Measurements from ENCODE around the gene TEAD1. TPM values are rescaled to one million over a fixed set of nuclear protein-coding genes. Genes with fewer than 3 reads are reported as not detected.

Gene TEAD1
- polyA plus RNA-seq, 1 donor from 2014 or later, result 12.2 TPM

DNA sequence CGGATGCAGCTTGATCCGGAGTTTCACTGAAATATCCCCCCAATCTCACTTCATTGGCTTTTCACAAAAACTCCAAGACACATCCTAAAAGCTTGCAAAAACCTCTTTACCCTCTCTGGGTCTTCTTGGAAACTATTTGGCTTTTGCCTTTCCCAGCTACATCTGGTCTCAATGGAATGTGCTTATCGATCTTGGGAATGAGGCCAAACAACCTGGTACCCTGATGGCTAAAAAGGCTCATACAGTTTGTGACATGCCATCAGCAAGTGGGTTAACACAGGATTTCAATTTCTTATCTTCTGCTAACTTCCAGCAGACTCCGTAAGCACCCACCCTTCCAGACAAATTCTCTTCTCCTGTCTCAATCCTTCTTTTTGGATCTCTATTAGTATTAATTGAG is 45.9 kb upstream of the TEAD1 start:
- Histone ChIP-seq H3K36me3 (ENCODE audit: insufficient read depth, low read length) (no peaks in the 10 kb centered on the region), H3K27ac (ENCODE audit: low read length) (no peak overlapping the region), H3K27me3 (ENCODE audit: insufficient read depth, low read depth, low read length) (no peaks in the 10 kb centered on the region), H3F3A (ENCODE audit: insufficient read depth, low read length, poor library complexity, severe bottlenecking) (no peaks in the 10 kb centered on the region), H3K9ac (ENCODE audit: low read length) (no peak overlapping the region), H4K20me1 (ENCODE audit: insufficient read depth) (no peaks in the 10 kb centered on the region), H3K4me3 (ENCODE audit: low read length) (no peak overlapping the region), H2AFZ (ENCODE audit: low read depth, low read length) (no peak overlapping the region), H3K79me2 (replicated peaks; ENCODE audit: insufficient read depth, low read length) (no peaks in the 10 kb centered on the region), H3K9me3 (ENCODE audit: low read length) (no peaks in the 10 kb centered on the region), H3K9me2 (ENCODE audit: insufficient read depth, low read length) (no peaks in the 10 kb centered on the region), H3K4me2 (ENCODE audit: low read length) (no peak overlapping the region)
- TF ChIP-seq RAD21 (conservative IDR thresholded peaks at IDR 0.05) (no peak), MXI1 (conservative IDR thresholded peaks at IDR 0.05; ENCODE audit: poor library complexity, severe bottlenecking) (no peak), POLR2AphosphoS5 (IDR thresholded peaks at IDR 0.05) (no peak), REST (IDR thresholded peaks at IDR 0.05; ENCODE audit: borderline replicate concordance) (no peak), EZH2 (IDR thresholded peaks at IDR 0.05; ENCODE audit: borderline replicate concordance, insufficient read depth, low read length, poor library complexity, severe bottlenecking) (no peak), TAF1 (IDR thresholded peaks at IDR 0.05; ENCODE audit: low read depth) (no peak), EP300 (conservative IDR thresholded peaks at IDR 0.05; ENCODE audit: poor library complexity, severe bottlenecking) (no peak), SMC3 (conservative IDR thresholded peaks at IDR 0.05; ENCODE audit: poor library complexity) (no peak)
- TF ChIP-seq, protein P1, sequence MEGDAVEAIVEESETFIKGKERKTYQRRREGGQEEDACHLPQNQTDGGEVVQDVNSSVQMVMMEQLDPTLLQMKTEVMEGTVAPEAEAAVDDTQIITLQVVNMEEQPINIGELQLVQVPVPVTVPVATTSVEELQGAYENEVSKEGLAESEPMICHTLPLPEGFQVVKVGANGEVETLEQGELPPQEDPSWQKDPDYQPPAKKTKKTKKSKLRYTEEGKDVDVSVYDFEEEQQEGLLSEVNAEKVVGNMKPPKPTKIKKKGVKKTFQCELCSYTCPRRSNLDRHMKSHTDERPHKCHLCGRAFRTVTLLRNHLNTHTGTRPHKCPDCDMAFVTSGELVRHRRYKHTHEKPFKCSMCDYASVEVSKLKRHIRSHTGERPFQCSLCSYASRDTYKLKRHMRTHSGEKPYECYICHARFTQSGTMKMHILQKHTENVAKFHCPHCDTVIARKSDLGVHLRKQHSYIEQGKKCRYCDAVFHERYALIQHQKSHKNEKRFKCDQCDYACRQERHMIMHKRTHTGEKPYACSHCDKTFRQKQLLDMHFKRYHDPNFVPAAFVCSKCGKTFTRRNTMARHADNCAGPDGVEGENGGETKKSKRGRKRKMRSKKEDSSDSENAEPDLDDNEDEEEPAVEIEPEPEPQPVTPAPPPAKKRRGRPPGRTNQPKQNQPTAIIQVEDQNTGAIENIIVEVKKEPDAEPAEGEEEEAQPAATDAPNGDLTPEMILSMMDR (IDR thresholded peaks at IDR 0.05; ENCODE audit: poor library complexity, severe bottlenecking), result no peak

DNA sequence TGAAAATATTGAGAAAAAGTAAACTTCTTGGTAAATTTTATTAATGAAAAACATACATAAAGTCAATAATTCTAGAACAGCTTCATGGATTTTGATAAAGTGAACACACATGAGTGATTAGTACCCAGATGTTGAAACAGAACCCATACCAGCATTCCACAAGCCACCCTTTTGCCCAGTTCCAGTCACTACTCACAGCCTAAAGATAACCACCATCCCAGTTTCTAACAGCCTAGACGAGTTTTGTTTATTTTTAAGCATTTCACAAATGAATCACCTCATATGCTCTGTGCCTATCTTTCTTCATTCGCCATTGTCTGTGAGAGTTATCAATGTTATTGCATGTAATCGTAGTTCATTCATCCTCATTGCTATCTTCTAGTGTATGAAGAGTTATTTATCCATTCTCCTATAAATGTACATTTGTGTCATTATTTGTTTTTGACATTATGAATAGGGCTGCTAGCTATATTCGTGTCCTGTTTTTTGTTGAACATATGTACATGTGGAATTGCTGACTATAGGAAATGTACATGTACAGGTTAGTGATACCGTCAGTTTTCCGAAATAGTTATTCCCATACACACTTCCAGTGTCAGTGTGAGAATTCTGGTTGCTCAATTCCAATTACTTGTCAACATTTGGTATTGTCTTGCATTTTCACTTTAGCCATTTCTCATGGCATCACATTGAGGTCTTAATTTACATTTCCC is 44.5 kb upstream of the TEAD1 start:
- TF ChIP-seq TAF1 (IDR thresholded peaks at IDR 0.05; ENCODE audit: low read depth) (no peak), RAD21 (conservative IDR thresholded peaks at IDR 0.05) (no peak), MXI1 (conservative IDR thresholded peaks at IDR 0.05; ENCODE audit: poor library complexity, severe bottlenecking) (no peak), EZH2 (IDR thresholded peaks at IDR 0.05; ENCODE audit: borderline replicate concordance, insufficient read depth, low read length, poor library complexity, severe bottlenecking) (no peak), REST (IDR thresholded peaks at IDR 0.05; ENCODE audit: borderline replicate concordance) (no peak)
- TF ChIP-seq, protein P1 (IDR thresholded peaks at IDR 0.05; ENCODE audit: poor library complexity, severe bottlenecking), result no peak
- Histone ChIP-seq H3K36me3 (ENCODE audit: insufficient read depth, low read length) (no peaks in the 10 kb centered on the region), H3K79me2 (replicated peaks; ENCODE audit: insufficient read depth, low read length) (no peaks in the 10 kb centered on the region)

More for the DNA sequence above, 44.5 kb upstream of the TEAD1 start:
- H3K9ac ChIP-seq (ENCODE audit: low read length), result no peak overlapping the region
- no peak overlapping the region for H3K4me2 ChIP-seq (ENCODE audit: low read length)
- no peak overlapping the region for H3K27ac ChIP-seq (ENCODE audit: low read length)
- no peaks in the 10 kb centered on the region for H3K27me3 ChIP-seq (ENCODE audit: insufficient read depth, low read depth, low read length)
- no peaks in the 10 kb centered on the region for H3K9me3 ChIP-seq (ENCODE audit: low read length)
- H4K20me1 ChIP-seq (ENCODE audit: insufficient read depth), result no peaks in the 10 kb centered on the region
- no peaks in the 10 kb centered on the region for H3F3A ChIP-seq (ENCODE audit: insufficient read depth, low read length, poor library complexity, severe bottlenecking)
- no peaks in the 10 kb centered on the region for H3K9me2 ChIP-seq (ENCODE audit: insufficient read depth, low read length)
- no peak overlapping the region for H2AFZ ChIP-seq (ENCODE audit: low read depth, low read length)
- H3K4me3 ChIP-seq (ENCODE audit: low read length), result no peak overlapping the region

All from neural cell (in vitro differentiated cells).